Skin epidermis (tissue), 12 donors: ENCODE data around the gene KMO.

Experiments
- H3K27ac ChIP-seq, 21 experiments: fragments of 200-600 bp; sonication (generic) in 11 of 21; one replicate each; pipeline ENCODE4 v1.5.0; 2020; ENCODE audit warnings: mild to moderate bottlenecking in 3 of 21, inconsistent platforms in 2 of 21, moderate library complexity in 2 of 21
- H3K4me3 ChIP-seq, 7 experiments: fragments of 200-600 bp; sonication (generic) in 2 of 7; one replicate each; pipeline ENCODE4 v1.5.0; 2020; ENCODE audit warnings: inconsistent platforms in 2 of 7, mild to moderate bottlenecking in 2 of 7, moderate library complexity in 1 of 7

Gene KMO

DNA sequence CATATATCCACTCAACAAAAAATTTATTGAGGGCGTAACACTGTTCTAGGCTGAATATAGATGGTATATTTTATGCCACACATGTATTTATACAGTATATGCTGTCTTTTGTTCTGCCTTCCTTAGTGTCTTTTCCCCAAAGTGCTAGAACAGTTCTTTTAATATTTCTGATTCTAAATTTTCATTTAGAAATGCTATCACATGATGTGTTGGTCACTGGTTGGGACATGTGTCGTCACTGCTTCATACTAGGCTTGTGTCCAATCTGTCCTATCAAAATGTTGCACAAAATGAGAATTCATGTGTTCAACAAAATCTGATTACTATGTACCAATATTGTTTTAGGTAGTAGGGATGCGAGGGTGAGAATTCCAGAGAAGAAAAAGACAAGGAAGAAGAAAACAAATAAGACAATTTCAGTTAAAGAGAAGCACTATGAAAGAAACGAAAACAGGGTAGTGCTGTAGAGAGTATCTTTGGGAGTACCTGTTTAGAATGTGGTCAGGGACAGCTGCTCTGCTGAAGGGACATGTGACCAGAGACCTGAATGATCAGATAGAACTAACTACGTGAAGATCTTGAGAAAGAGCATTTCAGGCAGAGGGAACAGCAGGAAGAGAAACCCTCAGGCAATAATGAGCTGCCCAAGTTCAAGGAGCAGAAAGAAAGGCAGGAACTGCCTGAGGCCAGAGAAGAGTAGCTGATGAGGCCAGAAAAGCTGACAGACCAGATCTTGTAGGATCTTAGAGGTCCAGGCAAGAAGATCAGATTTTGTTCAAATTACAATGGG, 1.3 kb downstream of the KMO start:
- Histone ChIP-seq H3K27ac (peak overlapping the region in 3 of 21 experiments; percentile 0 to 72 (median 43)), H3K4me3 (no peak overlapping the region)

DNA sequence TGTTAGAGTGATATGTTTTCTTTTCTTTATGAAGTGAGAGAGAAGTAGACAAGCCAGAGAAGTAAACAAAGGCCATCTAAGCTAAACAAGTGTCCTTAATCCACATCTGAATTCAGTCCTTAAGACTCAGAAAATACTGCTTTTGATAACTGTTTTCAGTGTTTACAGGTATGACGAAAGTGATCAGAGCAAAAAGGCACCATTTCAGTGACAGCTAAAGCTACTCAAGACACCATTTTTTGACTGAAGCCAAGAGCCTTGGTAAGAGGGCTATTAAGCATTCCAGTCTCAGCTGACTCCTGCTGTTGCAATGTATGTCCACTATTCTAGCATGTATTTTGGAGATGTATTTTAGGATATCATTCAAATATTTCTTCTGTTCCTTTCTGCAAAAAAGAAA, 4.1 kb downstream of the KMO start:
- no peak overlapping the region for H3K4me3 ChIP-seq
- no peak overlapping the region for H3K27ac ChIP-seq

DNA sequence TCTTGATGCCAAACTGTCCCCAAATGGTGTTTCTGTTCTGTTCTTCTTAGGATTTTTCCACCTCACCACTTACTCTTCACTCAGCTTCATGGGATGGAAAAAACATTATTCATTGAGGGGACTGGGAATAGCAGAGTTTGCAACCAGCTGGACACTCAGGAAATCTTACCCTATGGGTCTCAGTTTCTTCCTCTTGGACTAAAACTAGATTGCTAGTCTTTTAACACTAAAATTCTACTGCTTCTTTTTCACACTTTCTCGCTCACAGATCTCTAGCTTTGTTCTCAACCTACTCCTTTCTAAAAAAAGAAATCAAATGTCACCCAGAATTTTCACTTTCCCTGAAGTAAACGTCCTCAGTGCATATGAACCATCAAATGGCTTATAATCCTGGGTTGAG, 4.8 kb downstream of the KMO start:
- H3K4me3 ChIP-seq: no peak overlapping the region
- H3K27ac ChIP-seq: no peak overlapping the region

DNA sequence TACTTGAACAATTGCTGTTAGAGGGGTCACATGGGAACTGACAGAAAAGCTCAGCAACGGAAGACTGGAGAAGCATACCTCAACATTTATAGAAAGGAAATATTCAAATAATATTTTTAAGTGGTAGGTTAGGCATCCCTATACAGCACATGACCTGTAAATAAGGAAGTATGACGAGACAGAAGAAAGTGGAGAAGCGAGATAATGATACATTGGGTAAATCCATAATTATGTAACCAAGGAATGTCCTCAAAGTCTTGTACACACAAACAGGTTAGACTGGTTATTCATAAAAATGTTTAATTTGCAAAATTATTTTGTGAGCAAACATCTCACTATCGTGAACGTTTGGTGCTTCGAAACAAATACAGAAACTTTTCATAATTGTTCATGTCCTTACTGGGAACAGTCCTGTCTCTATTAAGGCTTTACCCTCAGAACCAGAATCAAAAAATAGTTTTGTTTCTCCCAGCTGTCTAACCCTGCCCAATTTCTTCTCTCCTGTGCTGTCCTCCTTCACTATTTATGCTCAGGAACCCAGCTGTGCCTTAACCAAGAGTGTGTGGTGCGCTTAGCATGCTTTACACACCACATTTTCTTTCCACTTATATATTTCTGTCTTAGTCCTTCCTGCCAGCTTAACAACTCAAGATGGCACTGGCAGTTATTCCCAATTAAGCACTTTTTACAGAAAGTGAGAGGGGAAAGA, 10.2 kb downstream of the KMO start:
- Histone ChIP-seq H3K27ac (peak overlapping the region in 1 of 21 experiments; percentile 30), H3K4me3 (no peak overlapping the region)

DNA sequence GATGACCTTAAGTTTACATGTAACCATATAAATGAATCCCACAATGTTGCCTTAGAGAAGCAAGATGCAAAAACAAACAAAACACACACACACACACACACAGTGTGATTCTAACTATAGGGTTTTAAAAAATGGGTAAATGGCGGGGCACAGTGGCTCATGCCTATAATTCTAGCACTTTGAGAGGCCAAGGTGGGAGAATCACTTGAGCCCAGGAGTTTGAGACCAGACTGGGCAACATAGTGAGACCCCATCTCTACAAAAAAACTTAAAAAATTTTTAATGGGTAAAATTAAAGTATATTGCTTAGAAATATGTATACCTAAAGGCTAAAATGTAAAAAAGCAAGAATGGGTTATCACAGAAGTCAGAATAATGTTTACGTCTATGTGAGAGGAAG, 15.8 kb downstream of the KMO start:
- no peak overlapping the region for H3K27ac ChIP-seq
- no peak overlapping the region for H3K4me3 ChIP-seq

DNA sequence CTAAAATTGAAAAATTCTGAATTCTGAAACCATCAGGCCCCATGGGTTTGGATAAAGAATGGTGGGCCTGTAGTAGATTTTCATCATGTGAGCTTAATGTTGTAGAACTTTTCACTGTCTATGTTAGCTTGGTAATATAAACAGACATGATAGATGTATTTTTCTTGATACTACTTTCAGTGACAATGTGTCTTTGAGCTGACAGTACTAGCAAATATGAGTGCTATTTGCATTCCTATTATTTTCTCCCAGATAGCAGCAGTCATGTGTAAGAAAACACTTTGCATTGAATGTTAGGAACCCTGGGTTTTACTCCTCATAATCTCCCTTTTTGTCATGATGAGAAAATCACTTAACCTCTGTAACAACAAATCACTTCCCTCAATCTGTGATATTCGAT, 18.1 kb downstream of the KMO start:
- H3K4me3 ChIP-seq: no peak overlapping the region
- H3K27ac ChIP-seq: no peak overlapping the region

DNA sequence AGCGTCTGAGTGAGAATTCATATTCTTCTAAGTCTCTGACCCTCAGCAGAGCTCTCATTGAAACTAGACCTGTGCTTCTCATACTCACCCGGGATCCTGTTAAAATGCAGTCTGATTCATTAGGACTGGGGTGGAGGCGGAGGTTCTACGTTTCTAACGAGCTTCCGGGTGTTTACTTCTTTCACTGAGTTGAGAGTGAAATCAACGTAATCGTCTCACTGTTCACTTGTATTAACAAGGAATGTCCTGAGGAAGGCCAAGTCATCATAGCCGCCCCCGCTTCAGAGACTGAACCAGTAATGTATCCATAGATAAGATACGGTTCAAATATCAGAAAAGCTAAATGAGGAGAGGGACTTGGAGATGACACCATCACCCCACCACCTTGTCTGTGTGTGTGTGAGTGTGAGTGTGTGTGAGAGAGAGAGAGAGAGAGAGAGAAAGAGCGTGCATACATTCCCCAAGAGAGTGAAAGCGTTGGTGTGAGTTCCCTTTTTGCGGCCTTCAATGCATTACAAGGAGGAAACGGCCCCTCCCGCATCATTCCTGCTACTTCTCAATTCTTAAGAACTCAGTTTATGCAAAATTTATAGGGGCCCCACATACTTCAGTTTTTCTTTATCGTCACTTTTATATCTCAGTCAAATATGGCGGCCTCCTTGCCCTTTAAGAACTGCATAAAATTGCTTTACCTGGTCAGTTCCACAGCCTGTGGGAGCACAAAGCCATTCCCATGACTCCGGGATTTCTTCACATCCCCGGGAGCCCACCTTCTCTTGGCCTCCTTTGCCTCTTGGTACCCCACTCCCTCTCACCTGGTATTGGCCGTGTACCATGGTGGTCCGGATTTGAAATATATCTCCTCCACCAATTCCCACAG, 19.8 kb downstream of the KMO start:
- peak overlapping the region in 4 of 7 experiments; percentile 2 to 16 (median 10) for H3K4me3 ChIP-seq
- H3K27ac ChIP-seq: peak overlapping the region in 12 of 21 experiments; percentile 16 to 69 (median 42)

DNA sequence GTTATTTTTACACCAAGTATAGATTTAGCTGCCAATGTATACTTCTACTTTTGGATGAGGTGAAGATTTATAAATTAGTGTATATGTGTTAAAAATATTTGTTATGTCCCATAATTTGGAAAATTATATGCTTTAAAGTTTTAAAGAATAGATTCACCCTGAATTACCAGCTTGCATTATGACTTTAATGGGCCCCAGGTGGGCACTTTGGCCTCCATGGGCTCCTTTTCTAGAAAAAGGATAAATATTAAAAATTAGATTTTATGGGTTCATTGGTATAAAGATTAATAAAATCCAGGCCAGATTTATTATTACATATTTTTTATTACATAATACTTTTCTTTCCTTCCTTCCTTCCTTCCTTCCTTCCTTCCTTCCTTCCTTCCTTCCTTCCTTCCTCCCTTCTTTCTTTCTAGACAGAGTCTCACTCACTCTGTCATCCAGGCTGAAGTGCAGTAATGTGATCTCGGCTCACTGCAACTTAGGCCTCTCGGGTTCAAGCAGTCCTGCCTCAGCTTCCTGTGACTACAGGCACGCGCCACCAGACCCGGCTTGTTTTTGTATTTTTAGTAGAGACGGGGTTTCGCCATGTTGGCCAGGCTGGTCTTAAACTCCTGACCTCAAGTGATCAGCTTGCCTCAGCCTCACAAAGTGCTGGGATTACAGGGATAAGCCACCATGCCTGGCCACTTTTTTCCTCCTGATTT, 21.9 kb downstream of the KMO start:
- Histone ChIP-seq H3K4me3 (no peak overlapping the region), H3K27ac (no peak overlapping the region)

DNA sequence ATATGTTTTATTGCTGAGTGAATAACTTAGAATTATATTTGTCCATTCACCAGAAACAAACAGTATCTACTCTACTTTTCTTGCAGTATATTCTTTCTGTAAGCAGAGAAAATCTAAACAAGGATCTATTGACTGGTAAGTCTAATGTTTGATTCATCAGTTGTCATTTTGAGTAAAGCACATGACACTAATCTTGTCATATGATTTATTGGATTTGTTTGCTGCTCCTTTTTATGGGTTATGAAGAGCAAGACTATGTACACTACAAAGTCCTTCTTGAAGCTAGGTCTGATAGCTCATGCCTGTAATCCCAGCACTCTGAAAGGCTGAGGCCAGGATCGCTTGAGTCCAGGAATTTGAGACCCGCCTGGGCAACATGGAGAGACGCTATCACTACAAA, 23.3 kb downstream of the KMO start:
- no peak overlapping the region for H3K4me3 ChIP-seq
- H3K27ac ChIP-seq: no peak overlapping the region

DNA sequence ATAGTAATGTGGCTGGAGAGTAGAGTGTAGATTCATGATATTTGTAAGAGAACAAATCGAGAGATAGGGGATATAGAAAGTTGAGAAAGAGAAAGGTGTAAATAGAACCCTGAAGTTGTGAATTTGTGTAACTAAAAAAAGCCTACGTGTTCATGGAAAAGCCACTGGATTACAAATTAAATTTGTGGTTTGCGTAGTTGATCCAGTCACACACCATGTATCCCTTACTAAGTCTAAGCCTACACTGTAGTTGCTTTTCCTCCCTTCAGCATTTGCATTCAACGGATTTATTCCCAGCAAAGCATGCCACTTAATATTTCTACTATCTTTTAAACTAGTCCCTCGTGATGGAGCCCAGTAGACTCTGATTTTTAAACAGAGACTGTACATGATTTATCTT, 24.9 kb downstream of the KMO start:
- H3K27ac ChIP-seq: no peak overlapping the region
- H3K4me3 ChIP-seq: no peak overlapping the region

DNA sequence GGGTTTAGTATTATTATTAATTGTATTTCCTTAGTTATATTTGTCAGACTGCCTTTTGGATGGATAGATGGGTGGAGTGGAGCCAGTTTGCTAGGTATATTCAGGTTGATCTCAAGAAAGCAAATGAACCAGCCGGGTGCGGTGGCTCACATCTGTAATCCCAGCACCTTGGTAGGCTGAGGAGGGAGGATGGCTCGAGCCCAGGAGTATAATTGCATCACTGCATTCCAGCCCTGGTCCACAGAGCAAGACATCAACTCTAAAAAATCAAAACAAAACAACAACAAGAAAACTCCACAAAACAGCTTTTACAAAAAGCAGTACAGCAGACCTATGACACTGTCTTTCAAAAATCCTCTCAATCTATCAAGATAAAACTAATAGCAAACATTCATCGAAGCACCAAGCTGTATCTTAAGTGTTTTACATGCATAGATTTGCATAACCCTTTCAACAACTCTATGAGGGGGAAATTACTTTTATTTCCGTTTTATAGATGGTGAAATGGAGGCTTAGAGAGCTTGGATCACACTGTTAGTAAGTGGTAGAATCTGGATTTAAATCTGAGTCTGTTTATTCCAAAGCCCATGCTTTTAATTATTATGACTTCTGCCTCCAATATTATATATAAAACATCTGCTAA, 25.5 kb downstream of the KMO start:
- H3K27ac ChIP-seq: no peak overlapping the region
- H3K4me3 ChIP-seq: no peak overlapping the region

DNA sequence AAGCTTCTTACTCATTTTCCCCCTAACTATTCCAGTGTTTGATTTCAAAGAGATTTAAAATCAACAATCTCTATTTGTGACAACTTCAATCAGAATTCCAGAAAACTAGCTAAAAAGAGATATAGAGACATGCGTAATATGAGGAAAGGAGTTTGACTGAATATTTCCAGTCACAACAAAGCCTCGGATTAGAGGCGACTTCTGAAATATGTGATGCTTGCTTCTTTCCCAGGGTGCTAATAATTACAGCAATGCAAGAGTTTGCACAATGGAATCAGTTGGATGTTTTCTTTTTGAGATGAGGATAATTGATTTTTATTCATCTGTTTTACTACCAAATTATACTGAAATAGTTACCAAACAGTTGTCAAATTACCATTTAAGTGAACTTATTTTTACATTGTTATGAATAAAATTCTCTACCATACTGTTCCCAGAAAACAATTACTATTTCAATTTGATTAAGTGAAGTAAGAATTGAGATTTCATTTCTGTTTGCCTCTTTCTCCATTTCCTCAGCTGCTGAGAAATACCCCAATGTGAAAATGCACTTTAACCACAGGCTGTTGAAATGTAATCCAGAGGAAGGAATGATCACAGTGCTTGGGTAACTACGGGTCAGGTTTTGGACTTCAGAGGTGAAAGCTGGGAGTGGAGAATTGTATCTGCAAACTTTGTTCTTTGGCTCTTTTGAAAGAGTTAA, 28.1 kb downstream of the KMO start:
- Histone ChIP-seq H3K27ac (no peak overlapping the region), H3K4me3 (no peak overlapping the region)

DNA sequence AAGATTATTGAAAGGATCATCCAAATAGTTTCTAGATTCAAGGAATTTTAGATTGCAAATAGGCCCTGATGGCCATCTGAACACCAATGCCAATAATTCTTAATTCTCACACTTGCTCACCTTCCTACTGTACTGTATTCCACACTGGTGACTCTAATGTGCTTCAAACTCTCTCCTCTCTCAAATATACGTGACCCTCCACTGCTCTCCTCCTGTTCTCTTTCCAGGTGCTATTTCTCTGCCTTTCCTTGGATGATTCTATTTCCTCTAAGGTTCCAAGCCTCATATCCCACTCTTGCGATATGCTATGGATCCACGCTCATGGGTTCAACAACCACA, 28.6 kb downstream of the KMO start:
- Histone ChIP-seq H3K4me3 (no peak overlapping the region), H3K27ac (no peak overlapping the region)

DNA sequence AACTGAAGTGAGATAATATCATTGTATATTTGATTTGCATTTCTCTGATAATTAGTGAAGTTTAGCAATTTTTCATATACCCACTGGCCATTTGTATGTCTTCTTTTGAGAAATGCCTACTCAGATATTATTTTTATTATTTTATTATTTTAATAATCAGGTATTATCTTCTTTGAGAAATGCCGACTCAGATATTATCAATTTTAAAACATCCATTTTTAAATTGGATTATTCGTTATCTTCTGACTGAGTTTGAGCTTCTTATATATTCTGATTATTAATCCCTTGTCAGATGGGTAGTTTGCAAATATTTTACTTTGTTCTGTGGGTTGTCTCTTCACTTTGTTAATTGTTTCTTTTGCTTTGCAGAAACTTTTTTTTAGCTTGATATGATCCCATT, 37.7 kb downstream of the KMO start:
- H3K4me3 ChIP-seq: no peak overlapping the region
- H3K27ac ChIP-seq: no peak overlapping the region

DNA sequence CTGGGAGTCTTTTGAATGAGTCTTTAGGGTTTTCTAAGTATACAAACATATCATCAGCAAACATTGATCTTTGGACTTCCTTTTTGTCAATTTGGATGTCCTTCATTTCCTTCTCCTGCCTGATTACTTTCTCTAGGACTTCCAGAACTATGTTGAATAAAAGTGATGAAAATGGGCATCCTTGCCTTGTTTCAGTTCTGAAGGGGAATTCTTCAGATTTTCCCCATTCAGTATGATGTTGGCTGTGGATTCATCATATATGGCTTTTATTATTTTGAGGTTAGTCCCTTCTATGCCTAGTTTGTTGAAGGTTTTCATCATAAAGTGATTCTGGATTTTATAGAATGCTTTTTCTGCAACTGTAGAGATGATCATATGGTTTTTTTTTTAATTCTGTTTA, 42.0 kb downstream of the KMO start:
- Histone ChIP-seq H3K27ac (no peak overlapping the region), H3K4me3 (no peak overlapping the region)

DNA sequence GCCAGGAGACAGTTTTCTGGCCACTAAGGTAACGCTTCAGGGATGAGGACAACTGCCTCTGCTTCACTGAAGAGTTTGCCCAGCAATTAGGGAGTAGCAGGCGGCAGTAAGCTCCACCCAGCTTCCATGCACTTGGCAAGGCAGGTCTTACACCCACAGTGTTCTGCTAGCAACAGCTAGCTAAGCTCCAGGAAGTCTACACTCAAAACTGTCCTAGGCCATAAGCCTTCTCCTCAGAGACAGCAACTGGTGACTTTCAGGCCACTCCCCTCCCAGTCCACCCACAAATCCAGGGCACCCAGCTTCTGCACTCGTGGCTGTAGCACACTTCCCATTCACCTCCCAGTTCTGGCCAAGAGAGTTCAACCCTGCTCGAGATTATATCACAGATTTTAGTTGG, 47.3 kb downstream of the KMO start:
- Histone ChIP-seq H3K27ac (no peak overlapping the region), H3K4me3 (no peak overlapping the region)

DNA sequence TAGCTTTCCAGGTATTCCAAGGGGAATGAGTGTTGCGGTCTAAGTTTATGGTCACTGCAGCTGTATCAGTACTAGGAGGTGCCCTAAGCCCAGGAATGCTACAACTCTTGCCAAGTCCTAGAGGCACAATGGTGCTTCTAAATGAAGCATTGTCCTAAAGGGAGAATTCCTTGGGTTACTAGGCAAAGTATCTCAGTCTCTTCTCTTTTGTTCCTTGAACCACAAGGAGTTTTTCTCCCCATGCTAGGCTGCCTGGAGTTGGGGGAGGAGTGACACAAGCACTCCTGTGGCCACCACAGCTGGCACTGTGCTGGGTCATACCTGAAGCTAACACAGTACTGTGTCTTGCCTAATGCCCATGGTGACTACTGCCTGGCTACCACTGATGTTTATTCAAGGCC, 50.7 kb downstream of the KMO start:
- no peak overlapping the region for H3K27ac ChIP-seq
- H3K4me3 ChIP-seq: no peak overlapping the region

DNA sequence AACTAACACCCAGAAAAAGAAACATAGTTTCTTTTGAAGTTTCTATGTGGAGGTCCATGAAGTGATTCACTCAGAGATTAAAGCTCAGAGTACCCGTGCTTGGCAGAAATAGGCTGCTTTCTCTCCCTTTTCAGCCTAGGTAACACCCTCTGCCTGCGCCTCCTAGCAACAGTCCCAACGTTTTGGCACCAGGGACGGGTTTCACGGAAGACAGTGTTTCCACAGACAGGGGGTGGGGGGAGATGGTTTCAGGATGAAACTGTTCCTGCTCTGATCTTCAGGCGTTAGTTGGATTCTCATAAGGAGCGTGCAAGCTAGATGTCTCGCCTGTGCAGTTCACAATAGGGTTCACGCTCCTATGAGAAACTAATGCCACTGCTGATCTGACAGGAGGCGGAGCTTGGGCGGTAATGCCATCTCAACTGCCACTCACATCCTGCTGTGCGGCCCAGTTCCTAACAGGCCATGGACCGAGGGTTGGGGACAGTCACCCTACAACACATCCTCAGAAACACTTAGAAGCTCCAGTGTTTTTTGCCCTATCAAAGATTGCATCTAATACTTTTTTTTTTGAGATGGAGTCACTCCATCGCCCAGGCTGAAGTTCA, 54.8 kb downstream of the KMO start:
- Histone ChIP-seq H3K4me3 (no peak overlapping the region), H3K27ac (no peak overlapping the region)

DNA sequence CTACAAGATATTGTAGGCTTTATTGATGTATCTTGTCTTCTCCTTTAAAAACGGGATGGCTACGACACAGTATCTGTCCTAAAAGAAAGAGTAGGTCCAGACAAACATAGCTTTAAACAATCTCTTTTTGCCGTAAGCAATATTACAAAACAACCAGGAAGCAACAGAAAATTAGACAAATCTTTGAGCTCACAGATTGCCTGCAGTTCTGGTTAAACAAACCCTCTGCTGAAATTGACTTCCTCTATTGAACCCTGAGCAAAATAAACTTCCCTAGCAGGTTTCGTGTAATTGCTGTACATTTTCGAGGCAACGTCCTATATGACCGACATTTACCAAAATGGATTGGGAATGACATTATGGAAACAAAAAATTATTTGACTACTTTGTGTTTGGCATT, 57.3 kb downstream of the KMO start:
- Histone ChIP-seq H3K27ac (no peak overlapping the region), H3K4me3 (no peak overlapping the region)
